OCI-M1 (cell line): ENCODE data around the gene NDUFAF2.
"Not testable (repeated sequence)": the region's sequence is repeated elsewhere in the genome, so short reads cannot be mapped to it uniquely, and the experiment has no call there.

Experiments used
- DNase-seq: peaks from one replicate; lab custom pipeline; 2025; lab: John Stamatoyannopoulos, UW

The NDUFAF2 gene

GRCh38 chr5:60993425-60993824 lies 48.4 kb downstream of the NDUFAF2 start:
- DNase-seq = peak; percentile 62

- DNase-seq = no peak
Observed at GRCh38 chr5:60993875-60994571, 49.0 kb downstream of the NDUFAF2 start.

- DNase-seq = no peak
Observed at GRCh38 chr5:60996368-60996767, 51.4 kb downstream of the NDUFAF2 start.

GRCh38 chr5:60997721-60998120 lies 52.7 kb downstream of the NDUFAF2 start:
- no peak for DNase-seq

GRCh38 chr5:61000887-61001286 lies 55.9 kb downstream of the NDUFAF2 start:
- no peak for DNase-seq

- no peak for DNase-seq
Observed at GRCh38 chr5:61001647-61002046, 56.6 kb downstream of the NDUFAF2 start.

GRCh38 chr5:61002611-61003355 lies 57.8 kb downstream of the NDUFAF2 start:
- no peak for DNase-seq

- DNase-seq = no peak
Observed at GRCh38 chr5:61004448-61004847, 59.4 kb downstream of the NDUFAF2 start.

- DNase-seq = no peak
Observed at GRCh38 chr5:61009907-61010306, 64.9 kb downstream of the NDUFAF2 start.

GRCh38 chr5:61010467-61011454 lies 65.8 kb downstream of the NDUFAF2 start:
- DNase-seq = peak; percentile 37

GRCh38 chr5:61018062-61018461 lies 73.1 kb downstream of the NDUFAF2 start:
- no peak for DNase-seq

- DNase-seq = peak; percentile 31
Observed at GRCh38 chr5:61019642-61020041, 74.6 kb downstream of the NDUFAF2 start.

GRCh38 chr5:61020415-61020814 lies 75.4 kb downstream of the NDUFAF2 start:
- DNase-seq = no peak

GRCh38 chr5:61023131-61023530 lies 78.1 kb downstream of the NDUFAF2 start:
- no peak for DNase-seq

- peak; percentile 41 for DNase-seq
Observed at GRCh38 chr5:61026004-61026403, 81.0 kb downstream of the NDUFAF2 start.

- no peak for DNase-seq
Observed at GRCh38 chr5:61028382-61028781, 83.4 kb downstream of the NDUFAF2 start.

GRCh38 chr5:61029456-61030162 lies 84.6 kb downstream of the NDUFAF2 start:
- DNase-seq = no peak

GRCh38 chr5:61030163-61030482 lies 85.1 kb downstream of the NDUFAF2 start:
- DNase-seq = no peak

- DNase-seq = not testable (repeated sequence)
Observed at GRCh38 chr5:61031301-61031700, 86.3 kb downstream of the NDUFAF2 start.

- no peak for DNase-seq
Observed at GRCh38 chr5:61044545-61044944, 99.5 kb downstream of the NDUFAF2 start.

- DNase-seq = no peak
Observed at GRCh38 chr5:61047346-61047745, 102.3 kb downstream of the NDUFAF2 start.

- DNase-seq = no peak
Observed at GRCh38 chr5:61048534-61048933, 103.5 kb downstream of the NDUFAF2 start.
